Endodermal cell (in vitro differentiated cells): ENCODE results near the gene PAX5. TPM values are rescaled to one million over a fixed set of nuclear protein-coding genes. Genes with fewer than 3 reads are reported as not detected.
A peak's percentile ranks its signal among the peaks of the same experiment; 100 is the strongest.

Source experiments
- DNase-seq: peaks from one replicate; pipeline ENCODE4 v3.0.0-alpha.2; 2017
- H3K27ac ChIP-seq: 2 replicates; pipeline ENCODE4 v1.5.1; 2013; ENCODE audit warnings: mild to moderate bottlenecking, low read depth, low read length, moderate library complexity
- H3K27me3 ChIP-seq: 2 replicates; pipeline ENCODE4 v1.6.1; 2013; ENCODE audit warnings: mild to moderate bottlenecking, low read length, moderate library complexity; ENCODE audit not compliant: insufficient read depth, control insufficient read depth, poor library complexity, severe bottlenecking
- H3K36me3 ChIP-seq: 2 replicates; pipeline ENCODE4 v1.7.0; 2013; ENCODE audit warnings: mild to moderate bottlenecking, low read length, moderate library complexity; ENCODE audit not compliant: control insufficient read depth, insufficient read depth
- H3K4me1 ChIP-seq: one replicate; pipeline ENCODE4 v1.7.0; 2013; ENCODE audit warnings: low read length; ENCODE audit not compliant: control insufficient read depth, insufficient read depth
- H3K4me3 ChIP-seq: 2 replicates; pipeline ENCODE4 v1.5.1; 2013; ENCODE audit warnings: mild to moderate bottlenecking, low read length, moderate library complexity
- H3K9ac ChIP-seq: 2 replicates; pipeline ENCODE4 v1.6.1; 2013; ENCODE audit warnings: mild to moderate bottlenecking, low read length, moderate library complexity; ENCODE audit not compliant: poor library complexity, severe bottlenecking; ENCODE audit errors: extremely low read depth
- H3K9me3 ChIP-seq: 2 replicates; pipeline ENCODE4 v1.6.1; 2013; ENCODE audit warnings: mild to moderate bottlenecking, low read length, moderate library complexity; ENCODE audit not compliant: control insufficient read depth
- H3K27ac Mint-ChIP-seq: 2 replicates; pipeline ENCODE4 v1.8.0; 2020; ENCODE audit warnings: mixed read lengths
- H3K27me3 Mint-ChIP-seq: 2 replicates; pipeline ENCODE4 v1.8.0; 2021; ENCODE audit warnings: mild to moderate bottlenecking, mixed read lengths; ENCODE audit not compliant: insufficient read depth
- H3K36me3 Mint-ChIP-seq: 2 replicates; pipeline ENCODE4 v1.8.0; 2020; ENCODE audit warnings: low read depth, mixed read lengths
- H3K4me1 Mint-ChIP-seq: 2 replicates; pipeline ENCODE4 v1.8.0; 2020; ENCODE audit warnings: mixed read lengths
- H3K4me3 Mint-ChIP-seq: 2 replicates; pipeline ENCODE4 v1.8.0; 2020; ENCODE audit warnings: mild to moderate bottlenecking, moderate library complexity, mixed read lengths
- H3K9me3 Mint-ChIP-seq: 2 replicates; pipeline ENCODE4 v1.8.0; 2020; ENCODE audit warnings: mild to moderate bottlenecking, mixed read lengths
- CTCF ChIP-seq: fragments of 200-600 bp; sonication (generic); conservative IDR thresholded peaks from 2 replicates; pipeline ENCODE4 v1.5.0; 2021; ENCODE audit warnings: antibody characterized with exemption, mild to moderate bottlenecking
- WGBS, 2 experiments: methylation state at CpG; one replicate each; pipeline versions ENCODE4 v1.1.5 to v1.1.7; 2013; ENCODE audit warnings: missing lambda C conversion rate in 2 of 2, mixed read lengths in 1 of 2; ENCODE audit not compliant: insufficient coverage in 1 of 2, insufficient read length in 1 of 2; 5-methylcytosine and 5-hydroxymethylcytosine counted together
- total RNA-seq, 2 donors: library from RNA; stranded (reverse); fragmentation: NEBNext Ultra II Directional in 1 of 2; extraction: Animal tissue kit (Norgen Biotek cat#: 25700) in 1 of 2; gene quantifications; 2 replicates in 1 of 2; 3 replicates in 1 of 2; pipeline ENCODE4 v1.2.1, GENCODE V29; 2021

Gene PAX5
- total RNA-seq, 2 donors from 2014 or later = 0.15 TPM; not detected in 1

GRCh38 chr9:36936498-36936831 lies 97.6 kb downstream of the PAX5 start:
- H3K9ac ChIP-seq = no peak overlapping the region
- H3K27ac ChIP-seq = no peak overlapping the region
- Mint-ChIP-seq H3K4me3 (no peak overlapping the region), H3K9me3 (peaks cover 2% of the 10 kb centered on the region), H3K4me1 (peaks cover 12% of the 10 kb centered on the region), H3K27me3 (peaks cover 9% of the 10 kb centered on the region), H3K27ac (no peak overlapping the region), H3K36me3 (no peaks in the 10 kb centered on the region)
- H3K27me3 ChIP-seq = no peaks in the 10 kb centered on the region
- no peaks in the 10 kb centered on the region for H3K9me3 ChIP-seq
- H3K4me1 ChIP-seq = no peaks in the 10 kb centered on the region
- H3K36me3 ChIP-seq = no peaks in the 10 kb centered on the region
- no peak for DNase-seq
- TF ChIP-seq CTCF = no peak
- H3K4me3 ChIP-seq = no peak overlapping the region

GRCh38 chr9:36935768-36936497 lies 98.1 kb downstream of the PAX5 start:
- Mint-ChIP-seq H3K27me3 (peaks cover 9% of the 10 kb centered on the region), H3K27ac (no peak overlapping the region), H3K9me3 (peaks cover 2% of the 10 kb centered on the region), H3K4me1 (peaks cover 12% of the 10 kb centered on the region), H3K36me3 (no peaks in the 10 kb centered on the region), H3K4me3 (no peak overlapping the region)
- no peaks in the 10 kb centered on the region for H3K4me1 ChIP-seq
- H3K27ac ChIP-seq = no peak overlapping the region
- 90 to 94% methylated on average over 7 to 9 of the region's 9 CpGs for WGBS, 2 experiments
- no peak for TF ChIP-seq CTCF
- no peaks in the 10 kb centered on the region for H3K36me3 ChIP-seq
- no peak overlapping the region for H3K9ac ChIP-seq
- peak; percentile 41 for DNase-seq
- no peak overlapping the region for H3K4me3 ChIP-seq
- no peaks in the 10 kb centered on the region for H3K27me3 ChIP-seq
- no peaks in the 10 kb centered on the region for H3K9me3 ChIP-seq

- H3K27me3 ChIP-seq = no peaks in the 10 kb centered on the region
- Mint-ChIP-seq H3K9me3 (peaks cover 2% of the 10 kb centered on the region), H3K4me1 (peaks cover 12% of the 10 kb centered on the region), H3K27me3 (peaks cover 11% of the 10 kb centered on the region), H3K27ac (no peak overlapping the region), H3K4me3 (no peak overlapping the region), H3K36me3 (no peaks in the 10 kb centered on the region)
- H3K9me3 ChIP-seq = no peaks in the 10 kb centered on the region
- no peak overlapping the region for H3K4me3 ChIP-seq
- H3K36me3 ChIP-seq = no peaks in the 10 kb centered on the region
- WGBS, 2 experiments = 91% methylated on average over 4 of the region's 4 CpGs
- DNase-seq = no peak
- H3K4me1 ChIP-seq = peaks cover 4% of the 10 kb centered on the region
- H3K9ac ChIP-seq = no peak overlapping the region
- TF ChIP-seq CTCF = no peak
- H3K27ac ChIP-seq = no peak overlapping the region
Observed at GRCh38 chr9:36935332-36935731, 98.7 kb downstream of the PAX5 start.
